GM13977 (cell line): ENCODE data around the gene CYP3A7.
"Not testable (repeated sequence)": the region's sequence is repeated elsewhere in the genome, so short reads cannot be mapped to it uniquely, and the experiment has no call there.

ENCODE experiments used
- DNase-seq: peaks from one replicate; pipeline ENCODE4 v3.0.0; 2012; ENCODE audit warnings: low spot score
- in situ Hi-C: fragments of 300-500 bp; cut with MboI; formaldehyde crosslinking; loops from one replicate; pipeline ENCODE4 v1.12.0; 2022; ENCODE audit warnings: low sequenced_read_pairs, low pct_unique_long_range_greater_than_20kb, mixed read lengths, inconsistent platforms; ENCODE audit not compliant: unreplicated experiment
- TF ChIP-seq, protein P1 (sequence below): IDR thresholded peaks from 2 replicates; pipeline ENCODE4 v1.5.1; 2012; ENCODE audit warnings: mild to moderate bottlenecking, control low read depth; ENCODE audit not compliant: insufficient read depth; ENCODE audit errors: extremely low read depth, missing control alignments

CYP3A7 gene

GRCh38 chr7:99672573-99672972, 62.4 kb downstream of the CYP3A7 start:
- TF ChIP-seq, protein P1, sequence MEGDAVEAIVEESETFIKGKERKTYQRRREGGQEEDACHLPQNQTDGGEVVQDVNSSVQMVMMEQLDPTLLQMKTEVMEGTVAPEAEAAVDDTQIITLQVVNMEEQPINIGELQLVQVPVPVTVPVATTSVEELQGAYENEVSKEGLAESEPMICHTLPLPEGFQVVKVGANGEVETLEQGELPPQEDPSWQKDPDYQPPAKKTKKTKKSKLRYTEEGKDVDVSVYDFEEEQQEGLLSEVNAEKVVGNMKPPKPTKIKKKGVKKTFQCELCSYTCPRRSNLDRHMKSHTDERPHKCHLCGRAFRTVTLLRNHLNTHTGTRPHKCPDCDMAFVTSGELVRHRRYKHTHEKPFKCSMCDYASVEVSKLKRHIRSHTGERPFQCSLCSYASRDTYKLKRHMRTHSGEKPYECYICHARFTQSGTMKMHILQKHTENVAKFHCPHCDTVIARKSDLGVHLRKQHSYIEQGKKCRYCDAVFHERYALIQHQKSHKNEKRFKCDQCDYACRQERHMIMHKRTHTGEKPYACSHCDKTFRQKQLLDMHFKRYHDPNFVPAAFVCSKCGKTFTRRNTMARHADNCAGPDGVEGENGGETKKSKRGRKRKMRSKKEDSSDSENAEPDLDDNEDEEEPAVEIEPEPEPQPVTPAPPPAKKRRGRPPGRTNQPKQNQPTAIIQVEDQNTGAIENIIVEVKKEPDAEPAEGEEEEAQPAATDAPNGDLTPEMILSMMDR, result no peak
- in situ Hi-C loops, result no loop called here
- no peak for DNase-seq

DNA sequence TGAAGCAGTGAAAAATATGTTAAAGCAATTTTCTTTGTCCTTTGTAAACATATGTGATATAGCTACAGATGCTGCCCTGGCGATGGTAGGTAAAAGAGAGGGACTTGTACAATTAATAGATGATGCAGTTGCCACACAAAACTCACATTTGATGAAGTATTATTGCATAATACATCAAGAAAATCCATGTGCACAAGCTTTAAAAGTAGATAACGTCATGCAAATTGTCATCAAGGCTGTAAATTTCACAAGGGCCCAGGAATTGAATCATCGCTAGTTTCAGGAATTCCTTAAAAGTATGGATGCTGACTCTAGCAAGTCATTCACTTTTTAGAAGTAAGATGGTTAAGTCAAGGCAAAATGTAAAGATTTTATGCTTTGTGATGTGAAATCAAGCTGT, 65.2 kb downstream of the CYP3A7 start:
- TF ChIP-seq, protein P1, result no peak
- in situ Hi-C loops, result no loop called here
- DNase-seq, result no peak

DNA sequence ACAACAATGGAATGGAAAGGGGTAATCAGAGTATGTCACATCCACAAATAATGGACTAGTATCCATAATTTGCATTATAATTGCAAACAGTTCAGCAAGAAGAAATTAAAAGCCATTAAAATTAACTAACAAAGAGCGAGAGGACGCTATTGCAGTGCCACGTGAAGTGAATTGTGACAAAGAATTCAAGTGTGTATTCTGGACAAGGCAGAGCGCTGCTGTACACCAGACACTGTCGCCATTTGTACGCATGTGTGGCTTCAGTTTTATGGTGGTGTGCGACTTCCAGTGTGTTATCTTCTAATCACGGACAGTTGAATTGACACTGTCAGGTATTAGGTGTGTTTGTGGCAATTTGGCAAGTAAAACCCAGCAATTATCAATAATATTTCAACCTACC, 66.5 kb downstream of the CYP3A7 start:
- TF ChIP-seq, protein P1, result no peak
- no peak for DNase-seq
- in situ Hi-C loops, result no loop called here

DNA sequence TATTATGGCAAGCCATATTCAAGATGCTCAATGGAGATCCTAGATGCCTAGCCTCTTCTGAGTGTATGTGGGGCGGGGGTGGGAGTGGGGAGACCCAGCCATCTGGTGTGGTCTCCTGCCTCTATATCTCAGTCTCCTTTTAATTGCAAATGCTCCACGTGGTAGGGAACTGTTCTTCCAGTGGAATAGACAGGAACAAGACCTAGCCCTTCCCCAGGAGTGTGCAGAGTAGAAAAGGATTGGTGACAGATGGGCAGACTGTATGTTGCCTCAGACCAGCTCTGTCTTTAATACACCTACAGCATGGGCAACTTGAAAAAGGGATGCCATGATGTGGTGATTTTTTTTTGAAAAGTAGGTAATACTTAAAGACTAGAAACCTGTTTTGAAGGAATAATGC, 67.8 kb downstream of the CYP3A7 start:
- TF ChIP-seq, protein P1, result no peak
- no peak for DNase-seq
- in situ Hi-C loops, result no loop called here

DNA sequence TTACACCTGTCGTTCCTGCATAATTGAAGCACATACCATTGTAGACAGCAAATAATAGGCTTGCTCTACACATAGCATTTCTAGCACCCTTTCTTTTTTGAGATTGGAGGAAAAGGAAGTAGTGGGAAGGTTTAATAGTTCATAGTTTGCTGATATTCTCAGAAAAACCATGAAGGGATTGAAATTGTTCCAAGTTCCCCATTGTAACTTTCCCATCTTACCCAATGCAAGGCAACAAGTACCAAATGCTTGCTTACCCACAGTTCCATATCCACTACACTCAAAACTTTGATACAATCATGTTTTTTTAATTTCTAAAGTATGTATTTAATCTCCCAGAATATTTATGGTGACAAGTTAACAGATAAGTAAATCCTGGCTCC, 69.0 kb downstream of the CYP3A7 start:
- no peak for DNase-seq
- TF ChIP-seq, protein P1, result no peak
- in situ Hi-C loops, result no loop called here

DNA sequence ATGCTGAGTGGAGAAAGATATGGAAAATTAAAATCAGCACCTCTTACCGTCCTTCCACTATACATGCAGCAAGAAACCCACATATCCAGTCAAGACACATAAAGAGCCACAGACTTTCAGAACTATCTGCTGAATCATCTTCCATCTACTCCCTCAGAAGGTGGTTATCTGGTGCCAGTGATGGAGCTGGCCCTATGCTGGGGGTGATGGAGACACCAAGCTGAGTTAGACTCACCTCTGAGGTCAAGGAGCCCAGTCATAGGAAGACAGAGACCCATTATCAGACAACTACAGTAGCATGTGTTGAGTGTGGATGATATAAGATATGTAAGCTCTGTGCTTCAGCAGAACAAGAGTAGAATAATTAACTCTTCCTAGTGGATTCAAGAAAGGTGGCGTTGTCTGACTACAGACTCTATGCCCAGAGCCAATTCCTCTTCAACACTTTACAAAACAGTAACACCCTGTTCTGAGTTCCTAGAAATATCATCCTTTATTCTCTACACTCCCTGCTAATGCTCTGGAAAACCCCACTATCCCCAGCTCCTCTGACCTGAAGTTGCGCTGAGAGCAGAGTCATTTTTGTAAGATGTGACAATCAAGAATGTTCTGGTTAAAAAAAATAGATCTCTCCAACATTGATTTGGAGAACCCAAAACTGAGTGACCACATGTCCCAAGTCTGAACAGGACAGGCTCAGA, 69.5 kb downstream of the CYP3A7 start:
- DNase-seq, result no peak
- TF ChIP-seq, protein P1, result no peak
- in situ Hi-C loops, result no loop called here

DNA sequence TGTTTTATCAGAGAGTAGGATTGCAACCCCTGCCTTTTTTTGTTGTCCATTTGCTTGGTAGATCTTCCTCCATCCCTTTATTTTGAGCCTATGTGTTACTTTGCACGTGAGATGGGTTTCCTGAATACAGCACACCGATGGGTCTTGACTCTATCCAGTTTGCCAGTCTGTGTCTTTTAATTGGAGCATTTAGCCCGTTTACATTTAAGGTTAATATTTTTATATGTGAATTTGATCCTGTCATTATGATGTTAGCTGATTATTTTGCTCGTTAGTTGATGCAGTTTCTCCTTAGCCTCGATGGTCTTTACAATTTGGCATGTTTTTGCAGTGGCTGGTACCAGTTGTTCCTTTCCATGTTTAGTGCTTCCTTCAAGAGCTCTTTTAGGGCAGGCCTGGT, 77.1 kb downstream of the CYP3A7 start:
- in situ Hi-C loops, DNase-seq: not testable (repeated sequence)
